ENCODE results near the gene TTYH2.

DNA sequence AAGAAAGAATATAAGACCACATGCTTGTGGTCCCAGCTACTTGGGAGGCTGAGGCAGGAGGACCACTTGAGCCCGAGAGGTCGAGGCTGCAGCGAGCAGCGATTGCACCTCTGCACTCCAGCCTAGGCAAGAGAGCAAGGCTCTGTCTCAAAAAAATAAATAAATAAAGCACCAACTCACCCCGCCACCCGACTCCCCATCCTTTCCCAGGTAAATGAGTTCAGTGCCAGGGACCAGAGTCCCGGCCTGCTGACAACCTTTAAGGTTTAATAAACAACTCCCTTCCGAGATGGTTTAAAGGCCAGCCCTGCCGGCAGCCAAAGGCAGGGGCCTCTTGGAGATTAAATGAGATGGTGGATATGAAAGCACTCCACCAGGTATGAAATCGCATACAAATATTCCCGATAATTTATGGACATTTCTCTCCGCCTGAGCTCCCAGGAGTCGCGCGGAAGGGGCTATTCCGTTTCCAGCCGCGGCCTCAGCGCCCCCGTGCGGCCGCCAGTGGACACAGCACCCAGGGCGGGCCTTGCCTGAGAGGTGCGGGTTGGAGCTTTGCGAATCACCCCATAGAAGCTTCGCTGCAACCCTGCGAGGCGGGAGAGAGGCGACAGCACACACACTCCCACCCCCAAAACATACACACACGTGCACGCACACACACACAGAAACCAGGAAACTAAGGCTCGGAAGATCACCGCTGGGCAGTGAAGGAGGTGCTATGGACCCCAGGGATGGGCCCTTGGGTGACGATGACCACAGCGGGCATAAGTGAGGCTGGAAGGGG is 13.9 kb upstream of the TTYH2 start:
- TF ChIP-seq, protein P1, sequence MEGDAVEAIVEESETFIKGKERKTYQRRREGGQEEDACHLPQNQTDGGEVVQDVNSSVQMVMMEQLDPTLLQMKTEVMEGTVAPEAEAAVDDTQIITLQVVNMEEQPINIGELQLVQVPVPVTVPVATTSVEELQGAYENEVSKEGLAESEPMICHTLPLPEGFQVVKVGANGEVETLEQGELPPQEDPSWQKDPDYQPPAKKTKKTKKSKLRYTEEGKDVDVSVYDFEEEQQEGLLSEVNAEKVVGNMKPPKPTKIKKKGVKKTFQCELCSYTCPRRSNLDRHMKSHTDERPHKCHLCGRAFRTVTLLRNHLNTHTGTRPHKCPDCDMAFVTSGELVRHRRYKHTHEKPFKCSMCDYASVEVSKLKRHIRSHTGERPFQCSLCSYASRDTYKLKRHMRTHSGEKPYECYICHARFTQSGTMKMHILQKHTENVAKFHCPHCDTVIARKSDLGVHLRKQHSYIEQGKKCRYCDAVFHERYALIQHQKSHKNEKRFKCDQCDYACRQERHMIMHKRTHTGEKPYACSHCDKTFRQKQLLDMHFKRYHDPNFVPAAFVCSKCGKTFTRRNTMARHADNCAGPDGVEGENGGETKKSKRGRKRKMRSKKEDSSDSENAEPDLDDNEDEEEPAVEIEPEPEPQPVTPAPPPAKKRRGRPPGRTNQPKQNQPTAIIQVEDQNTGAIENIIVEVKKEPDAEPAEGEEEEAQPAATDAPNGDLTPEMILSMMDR (conservative IDR thresholded peaks at IDR 0.05; ENCODE audit: low read length) = peak; percentile 100
- TF ChIP-seq EZH2phosphoT487 (IDR thresholded peaks at IDR 0.05; ENCODE audit: borderline replicate concordance, low read depth, low read length) = no peak
